ENCODE measurements around the gene PLEKHG4B. TPM values are rescaled to one million over a fixed set of nuclear protein-coding genes. Genes with fewer than 3 reads are reported as not detected.

The PLEKHG4B gene
- total RNA-seq, 5 donors from 2014 or later (not counting 1 experiment from before 2014, with no cell fraction given): 0.06 to 0.09 TPM; not detected in 3

- ATAC-seq (replicated peaks in 1 of 4) (no peak), DNase-seq (no peak)
- Mint-ChIP-seq H3K9me3 (no peaks in the 10 kb centered on the region), H3K27me3 (peaks cover 6 to 20% of the 10 kb centered on the region in 2 donors), H3K36me3 (no peaks in the 10 kb centered on the region), H3K4me3 (no peak overlapping the region), H3K4me1 (no peaks in the 10 kb centered on the region), H3K27ac (no peak overlapping the region)
- Histone ChIP-seq H3K9me3 (no peaks in the 10 kb centered on the region), H3K4me1 (ENCODE audit: control insufficient read depth in 1 of 2, extremely low read depth in 1 of 2, insufficient read depth in 2 of 2, low read length in 2 of 2) (no peaks in the 10 kb centered on the region), H3K4me3 (ENCODE audit: control insufficient read depth in 1 of 2, extremely low read depth in 1 of 2, low read length in 1 of 2) (no peak overlapping the region), H3K27me3 (replicated peaks in 1 of 2; ENCODE audit: control insufficient read depth in 2 of 2, extremely low read depth in 1 of 2, insufficient read depth in 2 of 2, low read length in 1 of 2) (peaks cover 0 to 29% of the 10 kb centered on the region in 2 experiments), H3K27ac (ENCODE audit: low read length) (no peak overlapping the region), H3K36me3 (ENCODE audit: control insufficient read depth in 2 of 2, extremely low read depth in 1 of 2, insufficient read depth in 1 of 2, low read length in 1 of 2) (no peaks in the 10 kb centered on the region)
- POLR2A ChIA-PET: no interaction called here
- WGBS (ENCODE audit: insufficient coverage): 86% methylated on average over 11 of the region's 12 CpGs
- CTCF ChIA-PET: no interaction called here
Measured at GRCh38 chr5:182126-182525, 90.2 kb downstream of the PLEKHG4B start.

- Histone ChIP-seq H3K4me1 (ENCODE audit: control insufficient read depth in 1 of 2, extremely low read depth in 1 of 2, insufficient read depth in 2 of 2, low read length in 2 of 2) (peaks cover 0 to 11% of the 10 kb centered on the region in 2 experiments), H3K9me3 (no peaks in the 10 kb centered on the region), H3K36me3 (ENCODE audit: control insufficient read depth in 2 of 2, extremely low read depth in 1 of 2, insufficient read depth in 1 of 2, low read length in 1 of 2) (no peaks in the 10 kb centered on the region), H3K27me3 (replicated peaks in 1 of 2; ENCODE audit: control insufficient read depth in 2 of 2, extremely low read depth in 1 of 2, insufficient read depth in 2 of 2, low read length in 1 of 2) (peaks cover 0 to 50% of the 10 kb centered on the region in 2 experiments), H3K4me3 (ENCODE audit: control insufficient read depth in 1 of 2, extremely low read depth in 1 of 2, low read length in 1 of 2) (no peak overlapping the region), H3K27ac (ENCODE audit: low read length) (no peak overlapping the region)
- Mint-ChIP-seq H3K9me3 (no peaks in the 10 kb centered on the region), H3K36me3 (no peaks in the 10 kb centered on the region), H3K4me1 (peaks cover 5 to 9% (median 6%) of the 10 kb centered on the region in 3 donors), H3K4me3 (no peak overlapping the region), H3K27me3 (peaks cover 6 to 24% of the 10 kb centered on the region in 2 donors), H3K27ac (no peak overlapping the region)
- CTCF ChIA-PET: no interaction called here
- POLR2A ChIA-PET: no interaction called here
- no peak for ATAC-seq (replicated peaks in 1 of 4)
- WGBS (ENCODE audit: insufficient coverage): 60% methylated on average over 1 of the region's 7 CpGs
- no peak for DNase-seq
Measured at GRCh38 chr5:184471-184870, 92.5 kb downstream of the PLEKHG4B start.

GRCh38 chr5:185095-186070, 93.4 kb downstream of the PLEKHG4B start:
- Histone ChIP-seq H3K4me1 (ENCODE audit: control insufficient read depth in 1 of 2, extremely low read depth in 1 of 2, insufficient read depth in 2 of 2, low read length in 2 of 2) (peaks cover 0 to 11% of the 10 kb centered on the region in 2 experiments), H3K27me3 (replicated peaks in 1 of 2; ENCODE audit: control insufficient read depth in 2 of 2, extremely low read depth in 1 of 2, insufficient read depth in 2 of 2, low read length in 1 of 2) (peaks cover 0 to 48% of the 10 kb centered on the region in 2 experiments), H3K4me3 (ENCODE audit: control insufficient read depth in 1 of 2, extremely low read depth in 1 of 2, low read length in 1 of 2) (no peak overlapping the region), H3K9me3 (no peaks in the 10 kb centered on the region), H3K36me3 (ENCODE audit: control insufficient read depth in 2 of 2, extremely low read depth in 1 of 2, insufficient read depth in 1 of 2, low read length in 1 of 2) (no peaks in the 10 kb centered on the region), H3K27ac (ENCODE audit: low read length) (no peak overlapping the region)
- Mint-ChIP-seq H3K27ac (no peak overlapping the region), H3K27me3 (peaks cover 6 to 21% of the 10 kb centered on the region in 2 donors), H3K4me1 (peaks cover 5 to 9% (median 6%) of the 10 kb centered on the region in 3 donors), H3K9me3 (no peaks in the 10 kb centered on the region), H3K36me3 (no peaks in the 10 kb centered on the region), H3K4me3 (no peak overlapping the region)
- WGBS (ENCODE audit: insufficient coverage): 77% methylated on average over 17 of the region's 21 CpGs
- DNase-seq (no peak), ATAC-seq (replicated peaks in 1 of 4) (no peak)
- POLR2A ChIA-PET: no interaction called here
- CTCF ChIA-PET: no interaction called here

- no peak overlapping the region for H3K27ac ChIP-seq (ENCODE audit: low read length)
- POLR2A ChIA-PET: no interaction called here
- no peak overlapping the region for H3K4me3 Mint-ChIP-seq
- H3K9me3 Mint-ChIP-seq: no peaks in the 10 kb centered on the region
- H3K4me1 ChIP-seq (ENCODE audit: control insufficient read depth in 1 of 2, extremely low read depth in 1 of 2, insufficient read depth in 2 of 2, low read length in 2 of 2): peaks cover 0 to 17% of the 10 kb centered on the region in 2 experiments
- DNase-seq: no peak
- H3K4me1 Mint-ChIP-seq: peaks cover 5 to 9% (median 6%) of the 10 kb centered on the region in 3 donors
- H3K9me3 ChIP-seq: no peaks in the 10 kb centered on the region
- no peak overlapping the region for H3K27ac Mint-ChIP-seq
- CTCF ChIA-PET: no interaction called here
- no peak overlapping the region for H3K4me3 ChIP-seq (ENCODE audit: control insufficient read depth in 1 of 2, extremely low read depth in 1 of 2, low read length in 1 of 2)
- no peaks in the 10 kb centered on the region for H3K36me3 Mint-ChIP-seq
- peaks cover 3 to 15% of the 10 kb centered on the region in 2 donors for H3K27me3 Mint-ChIP-seq
- no peaks in the 10 kb centered on the region for H3K36me3 ChIP-seq (ENCODE audit: control insufficient read depth in 2 of 2, extremely low read depth in 1 of 2, insufficient read depth in 1 of 2, low read length in 1 of 2)
- H3K27me3 ChIP-seq (replicated peaks in 1 of 2; ENCODE audit: control insufficient read depth in 2 of 2, extremely low read depth in 1 of 2, insufficient read depth in 2 of 2, low read length in 1 of 2): peaks cover 0 to 49% of the 10 kb centered on the region in 2 experiments
- WGBS (ENCODE audit: insufficient coverage): 87% methylated on average over 20 of the region's 28 CpGs
- ATAC-seq (replicated peaks in 1 of 4): no peak
Measured at GRCh38 chr5:186091-187041, 94.4 kb downstream of the PLEKHG4B start.

GRCh38 chr5:187042-187431, 95.1 kb downstream of the PLEKHG4B start:
- no peak overlapping the region for H3K27ac Mint-ChIP-seq
- peaks cover 5 to 9% (median 6%) of the 10 kb centered on the region in 3 donors for H3K4me1 Mint-ChIP-seq
- peaks cover 3 to 15% of the 10 kb centered on the region in 2 donors for H3K27me3 Mint-ChIP-seq
- H3K36me3 Mint-ChIP-seq: no peaks in the 10 kb centered on the region
- H3K27me3 ChIP-seq (replicated peaks in 1 of 2; ENCODE audit: control insufficient read depth in 2 of 2, extremely low read depth in 1 of 2, insufficient read depth in 2 of 2, low read length in 1 of 2): peaks cover 0 to 47% of the 10 kb centered on the region in 2 experiments
- WGBS (ENCODE audit: insufficient coverage): 74% methylated on average over 7 of the region's 13 CpGs
- POLR2A ChIA-PET: no interaction called here
- H3K9me3 ChIP-seq: no peaks in the 10 kb centered on the region
- peaks cover 0 to 19% of the 10 kb centered on the region in 2 experiments for H3K4me1 ChIP-seq (ENCODE audit: control insufficient read depth in 1 of 2, extremely low read depth in 1 of 2, insufficient read depth in 2 of 2, low read length in 2 of 2)
- DNase-seq: no peak
- H3K4me3 ChIP-seq (ENCODE audit: control insufficient read depth in 1 of 2, extremely low read depth in 1 of 2, low read length in 1 of 2): no peak overlapping the region
- no peak overlapping the region for H3K27ac ChIP-seq (ENCODE audit: low read length)
- CTCF ChIA-PET: no interaction called here
- ATAC-seq (replicated peaks in 1 of 4): no peak
- H3K36me3 ChIP-seq (ENCODE audit: control insufficient read depth in 2 of 2, extremely low read depth in 1 of 2, insufficient read depth in 1 of 2, low read length in 1 of 2): no peaks in the 10 kb centered on the region
- no peak overlapping the region for H3K4me3 Mint-ChIP-seq
- no peaks in the 10 kb centered on the region for H3K9me3 Mint-ChIP-seq
